Uterus (tissue), 4 donors: ENCODE measurements around the gene ANKRD13C. TPM values are rescaled to one million over a fixed set of nuclear protein-coding genes. Genes with fewer than 3 reads are reported as not detected.
A peak's percentile ranks its signal among the peaks of the same experiment; 100 is the strongest.

Source experiments
- DNase-seq, 2 donors: peaks; one replicate each; pipeline ENCODE4 v3.0.0-alpha.2; 2019 to 2020
- H3K27ac ChIP-seq, 2 donors: fragments of 200-600 bp; sonication (generic); 1 replicate in 1 of 2; 2 replicates in 1 of 2; pipeline ENCODE4 v1.5.1; 2016 to 2018
- H3K27me3 ChIP-seq, 2 donors: fragments of 200-600 bp; sonication (generic); one replicate each; pipeline ENCODE4 v1.5.1; 2018 to 2019; ENCODE audit warnings: control low read depth in 1 of 2
- H3K36me3 ChIP-seq, 2 donors: fragments of 200-600 bp; sonication (generic); one replicate each; pipeline ENCODE4 v1.5.1; 2019; ENCODE audit warnings: control low read depth in 1 of 2
- H3K4me1 ChIP-seq, 2 donors: fragments of 200-600 bp; sonication (generic); one replicate each; pipeline ENCODE4 v1.5.1; 2018 to 2019; ENCODE audit warnings: control low read depth in 1 of 2
- H3K4me3 ChIP-seq, 2 donors: fragments of 200-600 bp; sonication (generic); 1 replicate in 1 of 2; 2 replicates in 1 of 2; pipeline ENCODE4 v1.5.1; 2018 to 2019; ENCODE audit warnings: mild to moderate bottlenecking in 1 of 2
- H3K9me3 ChIP-seq, 2 donors: fragments of 200-600 bp; sonication (generic); one replicate each; pipeline ENCODE4 v1.5.1; 2019; ENCODE audit warnings: control low read depth in 1 of 2
- CTCF ChIP-seq, 4 experiments: fragments of 200-600 bp in 2 of 4; fragments of 450-650 bp in 2 of 4; sonication (generic) in 2 of 4; IDR thresholded peaks; one replicate each; pipeline ENCODE4 v1.5.1; 2016 to 2019; ENCODE audit warnings: antibody characterized with exemption in 4 of 4, mild to moderate bottlenecking in 2 of 4, moderate library complexity in 1 of 4
- POLR2A ChIP-seq, 2 donors: fragments of 450-650 bp; IDR thresholded peaks; one replicate each; pipeline ENCODE4 v1.6.1; 2016; ENCODE audit warnings: antibody characterized with exemption in 2 of 2, mild to moderate bottlenecking in 1 of 2, moderate library complexity in 1 of 2
- intact Hi-C: fragments of 100-400 bp; cut with DNase I; formaldehyde crosslinking; loops from one replicate; pipeline ENCODE4 v1.15.1; 2023; ENCODE audit warnings: low total_unique reads
- total RNA-seq, 4 donors: library from RNA; depleted of rRNA in 3 of 4; stranded (reverse); fragments of >200 nt in 3 of 4; gene quantifications; one replicate each; pipeline versions ENCODE4 v1.1.0 to v1.2.4, GENCODE V29; 2014 to 2023
- donor health status: DM: yes; HTN: yes; CAD: no.

The ANKRD13C gene
- 10 to 100 TPM; 28.7 to 59.5 (median 32.6) TPM for total RNA-seq

- peak; percentile 93 to 96 for DNase-seq
- H3K4me3 ChIP-seq, result peak within 1 kb of the TSS; percentile 77 to 85
- H3K9me3 ChIP-seq, result no peaks in the 10 kb centered on the region
- no peaks in the 10 kb centered on the region for H3K36me3 ChIP-seq
- TF ChIP-seq CTCF (IDR thresholded peaks at IDR 0.05) (peak in 1 of 4 experiments; percentile 13), POLR2A (IDR thresholded peaks at IDR 0.05) (peak; percentile 79 to 82)
- no peaks in the 10 kb centered on the region for H3K4me1 ChIP-seq
- peak within 1 kb of the TSS; percentile 88 to 90 for H3K27ac ChIP-seq
- intact Hi-C loops, result no loop called here
- no peaks in the 10 kb centered on the region for H3K27me3 ChIP-seq
Observed at GRCh38 chr1:70354332-70355110, at the start of gene ANKRD13C. Gene ANKRD13C (minus strand): TSS chr1:70354722. CDS start chr1:70354408, 314 bp downstream.

- DNase-seq, result no peak
- intact Hi-C loops, result no loop called here
Observed at GRCh38 chr1:70403759-70404158, 49.2 kb upstream of the ANKRD13C start.

GRCh38 chr1:70401974-70402373 lies 47.5 kb upstream of the ANKRD13C start:
- no peaks in the 10 kb centered on the region for H3K9me3 ChIP-seq
- TF ChIP-seq POLR2A (IDR thresholded peaks at IDR 0.05) (no peak), CTCF (IDR thresholded peaks at IDR 0.05) (no peak)
- intact Hi-C loops, result no loop called here
- no peak overlapping the region for H3K27ac ChIP-seq
- no peak overlapping the region for H3K4me3 ChIP-seq
- H3K4me1 ChIP-seq, result no peaks in the 10 kb centered on the region
- H3K36me3 ChIP-seq, result no peaks in the 10 kb centered on the region
- H3K27me3 ChIP-seq, result no peaks in the 10 kb centered on the region
- no peak for DNase-seq

More at GRCh38 chr1:70403759-70404158, 49.2 kb upstream of the ANKRD13C start:
- TF ChIP-seq CTCF (IDR thresholded peaks at IDR 0.05) (no peak), POLR2A (IDR thresholded peaks at IDR 0.05) (no peak)
- no peaks in the 10 kb centered on the region for H3K9me3 ChIP-seq
- no peaks in the 10 kb centered on the region for H3K27me3 ChIP-seq
- no peak overlapping the region for H3K27ac ChIP-seq
- no peaks in the 10 kb centered on the region for H3K36me3 ChIP-seq
- no peaks in the 10 kb centered on the region for H3K4me1 ChIP-seq
- H3K4me3 ChIP-seq, result no peak overlapping the region

- no peak overlapping the region for H3K4me3 ChIP-seq
- TF ChIP-seq POLR2A (IDR thresholded peaks at IDR 0.05), result no peak
- TF ChIP-seq CTCF (IDR thresholded peaks at IDR 0.05), result no peak
- no peaks in the 10 kb centered on the region for H3K27me3 ChIP-seq
- H3K36me3 ChIP-seq, result no peaks in the 10 kb centered on the region
- intact Hi-C loops, result no loop called here
- DNase-seq, result no peak
- H3K9me3 ChIP-seq, result no peaks in the 10 kb centered on the region
- no peak overlapping the region for H3K27ac ChIP-seq
- H3K4me1 ChIP-seq, result no peaks in the 10 kb centered on the region
Observed at GRCh38 chr1:70400335-70400734, 45.8 kb upstream of the ANKRD13C start.

GRCh38 chr1:70397013-70397412 lies 42.5 kb upstream of the ANKRD13C start:
- no peak for TF ChIP-seq POLR2A (IDR thresholded peaks at IDR 0.05)
- no peak for TF ChIP-seq CTCF (IDR thresholded peaks at IDR 0.05)
- H3K4me3 ChIP-seq, result no peak overlapping the region
- DNase-seq, result no peak
- no peak overlapping the region for H3K27ac ChIP-seq
- H3K4me1 ChIP-seq, result no peaks in the 10 kb centered on the region
- intact Hi-C loops, result no loop called here
- H3K27me3 ChIP-seq, result no peaks in the 10 kb centered on the region
- H3K9me3 ChIP-seq, result no peaks in the 10 kb centered on the region
- H3K36me3 ChIP-seq, result no peaks in the 10 kb centered on the region
